HG02938 (cell line): ENCODE measurements around the gene FAM200A.
"Not testable (repeated sequence)": the region's sequence is repeated elsewhere in the genome, so short reads cannot be mapped to it uniquely, and the experiment has no call there.

ENCODE experiments used
- ATAC-seq: cut with Tn5 transposase; IDR thresholded peaks from one replicate; pipeline ENCODE4 v1.9.1; 2021; ENCODE audit warnings: mild to moderate bottlenecking, moderate library complexity; ENCODE audit not compliant: unreplicated experiment

Gene FAM200A

GRCh38 chr7:99559175-99559915 lies 7.4 kb upstream of the FAM200A start:
- no peak for ATAC-seq

- peak; percentile 81 for ATAC-seq
Measured at GRCh38 chr7:99558306-99559174, 6.6 kb upstream of the FAM200A start, which contains the start of gene ZNF655. TSS of gene ZNF655 (plus strand) at chr7:99558642. CDS start at chr7:99560560, 1,918 bp downstream.

- ATAC-seq = peak; percentile 43
Measured at GRCh38 chr7:99557940-99558305, 6.0 kb upstream of the FAM200A start.

- ATAC-seq = no peak
Measured at GRCh38 chr7:99557196-99557607, 5.3 kb upstream of the FAM200A start.

GRCh38 chr7:99554939-99555338 lies 3.0 kb upstream of the FAM200A start:
- ATAC-seq = no peak

GRCh38 chr7:99553039-99553438 lies 1.1 kb upstream of the FAM200A start:
- no peak for ATAC-seq

GRCh38 chr7:99551334-99551733 lies 580 bp downstream of the FAM200A start:
- ATAC-seq = no peak

GRCh38 chr7:99549545-99549944 lies 2.4 kb downstream of the FAM200A start:
- not testable (repeated sequence) for ATAC-seq

GRCh38 chr7:99545308-99545707 lies 6.6 kb downstream of the FAM200A start:
- ATAC-seq = not testable (repeated sequence)

GRCh38 chr7:99543916-99544315 lies 8.0 kb downstream of the FAM200A start:
- no peak for ATAC-seq

- no peak for ATAC-seq
Measured at GRCh38 chr7:99543081-99543671, 8.7 kb downstream of the FAM200A start.

GRCh38 chr7:99541212-99541611 lies 10.7 kb downstream of the FAM200A start:
- ATAC-seq = no peak

- ATAC-seq = no peak
Measured at GRCh38 chr7:99540542-99540941, 11.4 kb downstream of the FAM200A start.

GRCh38 chr7:99539213-99539811 lies 12.6 kb downstream of the FAM200A start:
- ATAC-seq = no peak

- no peak for ATAC-seq
Measured at GRCh38 chr7:99535667-99536066, 16.2 kb downstream of the FAM200A start.

GRCh38 chr7:99531354-99531765 lies 20.6 kb downstream of the FAM200A start:
- no peak for ATAC-seq

GRCh38 chr7:99525713-99526440 lies 26.0 kb downstream of the FAM200A start:
- no peak for ATAC-seq

GRCh38 chr7:99521399-99521798 lies 30.5 kb downstream of the FAM200A start:
- ATAC-seq = no peak

- no peak for ATAC-seq
Measured at GRCh38 chr7:99514050-99514449, 37.9 kb downstream of the FAM200A start.

GRCh38 chr7:99505324-99505662 lies 46.6 kb downstream of the FAM200A start:
- ATAC-seq = no peak
